Activated CD4-positive, alpha-beta T cell treated with anti-CD3 and anti-CD28 coated beads, Interleukin-2, amount 50 U/mL, for 4 hours (primary cell): ENCODE data around the gene BNIP3.

ENCODE experiments used
- DNase-seq, 2 experiments: peaks; one replicate each; pipeline ENCODE4 v3.0.0-alpha.2; 2020

The BNIP3 gene, protein sequence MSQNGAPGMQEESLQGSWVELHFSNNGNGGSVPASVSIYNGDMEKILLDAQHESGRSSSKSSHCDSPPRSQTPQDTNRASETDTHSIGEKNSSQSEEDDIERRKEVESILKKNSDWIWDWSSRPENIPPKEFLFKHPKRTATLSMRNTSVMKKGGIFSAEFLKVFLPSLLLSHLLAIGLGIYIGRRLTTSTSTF

DNA sequence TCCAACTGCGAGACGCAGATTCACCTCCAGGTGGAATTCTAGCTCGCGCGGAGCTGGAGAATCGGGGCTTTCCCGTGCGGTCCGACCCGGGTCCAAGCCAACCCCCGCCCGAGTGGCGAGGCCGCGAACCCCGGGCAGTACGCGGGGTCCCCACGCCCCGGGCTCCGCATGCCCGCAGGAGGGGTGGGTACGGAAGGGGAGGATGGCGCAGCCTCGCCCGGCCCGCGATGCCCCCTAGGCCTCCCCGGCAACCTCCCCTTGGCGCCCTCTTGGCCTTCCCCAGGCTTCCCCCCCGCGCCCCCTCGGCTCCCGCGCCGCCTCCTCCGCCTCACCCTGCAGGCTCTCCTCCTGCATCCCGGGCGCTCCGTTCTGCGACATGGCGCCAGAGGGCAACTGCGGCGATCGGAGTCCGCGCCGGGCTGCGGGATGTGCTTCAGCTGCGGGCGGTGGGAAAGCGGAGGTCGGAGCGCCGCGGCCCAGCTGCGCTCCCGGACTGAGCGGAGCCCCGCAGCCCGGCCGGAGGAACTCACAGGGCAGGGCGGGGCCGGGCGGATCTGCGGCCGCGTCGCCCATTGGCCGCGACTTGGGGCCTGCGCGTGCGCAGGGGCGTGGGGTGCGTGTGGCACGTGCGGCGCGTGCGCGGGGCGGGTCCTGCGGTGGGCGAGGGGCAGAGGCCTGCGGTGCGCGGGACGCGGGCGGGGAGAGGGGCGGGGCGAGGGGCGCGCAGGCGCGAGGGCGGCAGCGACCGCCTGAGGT is at the start of gene BNIP3:
TSS of gene BNIP3 (minus strand) at position 495 of the 756 bp plus-strand sequence. CDS start at position 378, 117 bp downstream.
- peak; percentile 89 to 90 for DNase-seq

DNA sequence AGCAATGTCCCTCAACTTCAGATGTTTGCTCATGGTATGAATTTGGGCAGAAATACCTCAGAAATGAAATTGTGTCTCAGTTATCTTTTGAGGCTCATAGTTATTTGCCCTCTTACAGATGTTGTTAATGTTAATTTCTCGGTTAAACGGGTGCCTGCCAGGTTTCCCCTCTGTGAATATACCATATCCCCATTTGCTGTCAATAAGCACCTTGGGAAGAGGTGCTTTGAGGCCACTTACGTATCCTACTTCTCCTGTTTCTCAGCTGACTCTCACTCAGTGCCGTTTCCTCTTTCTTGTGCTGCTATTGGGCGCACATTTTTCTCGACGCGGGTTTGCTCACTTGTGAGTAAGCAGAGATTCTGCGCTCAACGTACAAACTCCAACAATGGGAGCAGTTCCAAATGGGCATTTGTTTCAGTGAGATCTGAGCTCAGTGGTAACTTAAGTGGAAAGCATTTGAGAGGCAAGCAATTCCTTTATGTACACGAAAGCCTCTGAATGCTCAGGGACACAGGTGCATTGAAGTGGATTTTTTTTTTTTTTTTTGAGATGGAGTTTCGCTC is 49.3 kb upstream of the BNIP3 start:
- DNase-seq = no peak

DNA sequence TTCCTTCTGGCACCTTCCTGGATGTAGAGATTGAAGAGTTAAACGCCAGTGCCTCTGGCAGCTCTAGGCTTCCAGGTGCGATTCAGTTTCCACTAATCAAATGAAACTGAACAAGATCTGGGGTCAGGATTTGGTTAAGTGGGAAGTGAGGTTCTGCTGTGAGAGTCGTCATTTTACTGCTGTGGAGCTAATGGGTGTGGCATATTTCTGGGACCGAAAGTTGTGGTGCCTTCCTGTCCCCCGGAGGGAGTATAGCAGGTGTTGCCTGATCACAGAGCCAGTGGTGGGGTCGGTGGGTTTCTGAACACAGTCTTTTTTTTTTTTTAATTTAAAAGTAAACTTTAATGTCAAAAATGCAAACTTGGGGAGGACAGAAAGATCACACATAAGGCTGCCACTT is 47.0 kb upstream of the BNIP3 start:
- no peak for DNase-seq

DNA sequence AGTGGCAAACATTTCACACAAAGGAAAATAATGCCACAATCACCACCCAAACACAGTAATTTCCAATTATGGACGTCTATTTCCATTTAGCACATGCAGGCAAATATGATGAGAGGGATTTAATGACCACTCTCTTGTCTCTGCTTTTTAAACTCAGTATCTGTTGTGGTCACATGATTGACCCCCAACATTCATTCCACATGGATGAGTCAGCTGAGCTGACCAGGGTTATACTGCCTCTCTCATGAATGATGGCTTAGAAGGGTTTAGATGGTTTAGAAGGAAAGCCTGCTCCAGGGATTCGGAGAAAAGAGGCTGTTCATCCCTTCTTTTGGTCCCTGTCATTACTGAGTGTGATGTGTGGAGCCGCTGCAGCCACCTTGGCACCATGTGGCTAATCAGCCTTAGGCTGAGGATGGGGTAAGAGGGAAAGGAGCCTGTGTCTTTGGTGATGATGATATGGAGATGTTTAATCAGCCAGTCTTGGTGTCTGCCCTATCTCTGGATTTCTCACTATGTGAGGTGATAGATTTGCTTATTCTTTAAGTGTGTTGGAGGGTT is 45.8 kb upstream of the BNIP3 start:
- DNase-seq = no peak

DNA sequence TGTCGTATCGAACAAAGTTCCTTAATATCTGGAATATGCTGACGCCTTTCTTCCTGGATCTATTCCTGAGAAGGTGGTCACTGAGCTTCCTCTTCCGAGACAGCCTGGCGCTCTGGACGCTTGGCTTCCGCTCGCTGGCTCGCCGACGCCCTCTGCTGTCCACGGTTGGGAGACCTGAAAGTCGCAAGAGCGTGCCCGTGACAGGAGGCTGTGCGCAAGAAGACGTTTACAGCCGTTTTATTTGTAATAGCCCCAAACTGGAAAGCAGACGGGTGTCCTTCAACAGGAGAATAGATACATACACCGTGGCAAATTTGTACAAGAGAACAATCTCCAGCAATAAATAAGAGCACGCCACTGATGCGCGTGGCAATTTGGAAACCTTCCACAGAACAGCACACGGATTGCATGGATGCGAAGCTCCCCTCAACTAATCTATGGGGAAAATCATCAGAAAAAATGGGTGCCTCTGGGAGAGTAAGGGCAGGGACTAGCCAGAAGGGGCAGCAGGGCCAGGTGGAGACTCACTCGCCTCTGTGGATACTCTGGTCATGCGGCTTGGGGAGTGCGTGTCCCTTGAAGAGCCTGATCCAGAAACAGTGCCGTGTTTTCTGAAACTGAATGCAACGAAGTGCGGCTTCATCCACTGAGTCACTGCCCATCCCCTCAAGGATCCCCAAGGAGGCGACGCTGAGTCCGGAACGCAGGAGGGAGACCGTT is 41.5 kb upstream of the BNIP3 start:
- DNase-seq = peak; percentile 73 to 78

DNA sequence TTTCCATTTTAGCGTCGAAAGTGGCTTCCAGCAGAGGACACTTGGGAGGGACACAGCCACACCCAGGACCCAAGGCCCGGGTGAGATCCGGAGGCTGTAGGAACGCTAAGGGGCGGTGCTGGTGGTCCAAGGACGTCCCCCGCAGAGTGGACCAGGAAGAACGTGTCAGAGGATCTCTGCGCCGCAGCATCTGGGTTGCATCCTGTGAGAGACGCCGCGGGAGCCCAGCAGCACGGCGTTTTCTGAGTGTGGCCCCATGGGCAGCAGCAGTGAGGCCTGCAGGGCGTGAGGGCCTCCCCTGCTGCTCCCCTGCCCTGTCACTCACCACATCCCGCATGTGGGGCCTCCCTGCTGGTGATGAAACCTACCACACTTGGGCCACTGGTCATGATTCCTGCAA is 40.5 kb upstream of the BNIP3 start:
- DNase-seq = no peak

DNA sequence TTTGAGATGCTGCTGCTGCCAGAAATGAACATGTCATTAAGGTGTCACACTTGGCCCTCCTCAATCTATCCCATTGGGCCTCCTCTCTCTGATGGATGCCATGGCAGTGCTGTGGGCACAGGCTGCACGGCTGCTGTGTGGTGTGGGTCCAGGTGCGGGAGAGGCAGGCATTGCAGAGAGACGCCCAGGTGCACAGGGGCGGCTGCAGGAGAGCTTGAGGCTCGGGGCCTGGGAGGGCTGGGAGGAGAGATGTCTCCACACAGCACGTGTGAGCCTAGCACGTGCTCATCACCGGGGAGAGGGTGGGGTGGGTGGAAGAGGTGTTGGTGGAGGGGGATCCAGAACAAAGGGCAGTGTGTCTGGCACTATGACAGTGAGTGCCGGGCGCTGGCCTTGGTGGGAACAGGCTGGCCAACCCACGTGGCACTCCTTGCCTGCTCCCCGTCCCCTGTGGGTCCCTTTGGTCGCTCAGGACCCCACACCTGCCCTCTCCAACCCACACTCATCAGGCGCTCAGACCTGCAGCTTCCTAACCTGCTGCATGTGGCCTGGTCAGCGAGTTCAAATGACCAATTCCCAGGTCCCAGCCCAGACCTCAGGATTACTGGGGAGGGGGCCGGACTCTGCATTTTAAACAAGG is 39.9 kb upstream of the BNIP3 start:
- DNase-seq = no peak

DNA sequence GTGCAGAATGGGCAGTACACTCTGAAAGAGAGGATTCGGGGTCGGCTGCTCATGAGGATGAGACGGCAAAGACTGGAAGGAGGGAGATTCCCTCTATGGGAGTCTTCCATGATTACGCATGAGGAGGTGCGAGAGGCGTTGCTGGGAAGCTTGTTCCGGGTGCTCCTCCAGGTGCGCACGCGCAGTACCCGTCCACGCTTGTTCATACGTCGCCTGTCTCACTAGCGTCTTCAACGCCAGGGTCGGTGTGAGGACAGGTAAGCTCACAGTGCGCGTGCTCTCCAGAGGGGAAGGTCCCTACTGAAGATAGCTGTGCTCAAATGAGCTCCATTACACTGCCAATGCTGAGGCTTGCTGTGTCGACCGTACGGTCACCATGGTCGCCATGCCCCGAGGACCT is 39.3 kb upstream of the BNIP3 start:
- DNase-seq = no peak

DNA sequence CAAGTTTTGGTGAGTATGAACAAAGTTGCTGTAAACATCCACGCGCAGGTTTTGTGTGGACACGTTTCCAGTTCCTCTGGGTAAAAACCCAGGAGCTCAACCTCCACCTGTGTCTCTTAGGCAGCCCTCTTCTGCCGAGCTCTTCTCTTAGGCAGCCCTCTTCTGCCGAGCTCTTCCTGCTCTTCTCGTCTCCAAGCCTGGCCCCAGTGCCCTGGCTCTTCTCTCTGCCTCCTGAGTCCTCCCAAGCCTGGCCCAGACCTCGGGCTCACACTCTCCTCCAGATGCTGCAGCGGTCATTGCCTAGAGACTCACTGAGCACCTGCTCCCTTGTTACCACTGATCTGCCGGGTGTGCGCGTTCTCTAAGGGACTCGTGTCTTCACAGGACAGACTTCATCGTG is 38.7 kb upstream of the BNIP3 start:
- no peak for DNase-seq

DNA sequence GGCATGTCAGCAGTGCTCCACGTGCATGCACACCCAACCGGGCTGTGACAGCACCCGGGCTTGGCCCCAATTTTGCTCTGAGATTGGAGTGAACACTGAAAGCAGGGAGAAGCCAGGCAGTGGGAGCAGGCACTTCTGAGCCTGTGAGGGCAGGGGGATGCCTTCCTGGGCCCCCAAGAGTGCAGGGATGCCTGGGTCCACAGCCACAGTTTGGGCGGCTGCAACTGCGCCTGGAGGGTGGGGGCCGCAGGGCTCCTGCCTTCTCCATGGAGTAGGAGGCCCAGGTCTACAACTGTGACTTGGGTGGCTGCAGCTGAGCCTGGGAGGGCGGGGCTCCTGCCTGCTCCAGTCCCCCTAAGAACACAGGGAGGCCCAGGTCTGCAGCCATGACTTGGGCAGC is 37.6 kb upstream of the BNIP3 start:
- no peak for DNase-seq

DNA sequence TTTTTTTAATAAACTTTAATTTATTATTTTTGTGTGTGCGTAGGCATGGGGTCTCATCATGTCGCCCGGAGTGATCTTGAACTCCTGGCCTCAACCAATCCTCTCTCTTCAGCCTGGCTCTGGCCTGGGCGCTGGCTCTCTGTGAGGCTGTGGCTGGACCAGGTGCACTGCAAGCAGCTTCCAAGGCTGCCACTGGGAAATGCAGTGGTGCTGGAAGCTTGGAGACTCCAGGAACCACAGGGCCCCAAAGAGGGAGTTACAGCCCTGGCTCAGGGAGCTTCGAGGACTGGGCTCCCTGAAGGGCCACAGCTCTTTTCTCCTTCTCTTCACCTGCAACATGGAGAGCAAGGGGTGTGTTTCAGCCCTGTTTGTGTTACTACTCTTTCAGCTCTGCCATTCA is 36.7 kb upstream of the BNIP3 start:
- DNase-seq = no peak

DNA sequence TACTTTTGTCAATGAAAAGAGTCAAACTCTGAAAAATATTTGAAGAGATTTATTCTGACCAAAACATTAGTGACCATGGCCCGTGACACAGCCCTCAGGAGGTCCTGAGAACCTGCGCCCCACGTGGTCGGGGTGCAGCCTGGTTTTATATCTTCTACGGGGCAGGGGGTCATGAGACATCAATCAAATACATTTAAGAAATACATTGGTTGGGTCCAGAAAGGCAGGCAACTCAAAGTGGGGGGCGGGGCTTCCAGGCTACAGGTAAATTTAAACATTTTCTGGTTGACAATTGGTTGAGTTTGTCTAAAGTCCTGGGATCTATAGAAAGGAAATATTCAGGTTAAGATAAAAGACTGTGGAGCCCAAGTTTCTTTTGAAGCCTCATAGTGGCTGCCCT is 34.8 kb upstream of the BNIP3 start:
- no peak for DNase-seq

DNA sequence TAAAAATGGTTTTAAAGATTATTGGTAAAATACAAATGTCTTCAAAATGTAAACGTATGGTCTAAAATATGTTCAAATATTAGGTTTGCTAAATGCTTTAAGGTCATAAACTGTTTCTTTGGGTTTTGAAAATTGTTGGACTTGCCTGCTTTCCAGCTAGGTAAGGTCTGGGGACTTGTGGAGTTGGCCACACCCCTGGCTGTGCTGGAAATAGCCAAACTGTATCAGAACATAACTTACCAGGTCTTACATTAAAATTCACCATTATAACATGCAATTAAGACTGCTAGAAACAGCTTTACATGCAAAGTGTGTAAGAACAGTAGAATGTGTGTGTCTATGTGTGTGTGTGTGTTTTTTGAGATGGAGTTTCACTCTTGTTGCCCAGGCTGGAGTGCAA is 29.7 kb upstream of the BNIP3 start:
- DNase-seq = no peak

DNA sequence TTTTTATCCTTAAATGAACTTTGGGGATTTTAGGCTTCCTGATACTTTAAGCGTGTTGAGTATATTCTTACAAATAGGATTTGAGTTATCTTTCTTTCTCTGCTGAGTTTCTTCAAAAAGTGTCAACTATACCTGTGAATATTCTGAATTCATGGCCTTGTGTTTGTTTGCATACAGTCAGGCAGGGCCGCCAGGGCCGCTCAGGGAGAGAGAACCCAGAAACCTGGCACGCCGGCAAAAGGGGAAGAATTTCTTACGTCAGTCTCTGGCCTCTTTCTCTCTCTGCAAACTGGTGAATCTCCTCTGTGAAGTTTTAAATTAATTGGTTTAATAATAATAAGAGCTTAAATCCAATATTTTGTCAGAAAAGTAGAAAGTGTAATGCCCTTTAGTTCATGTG is 29.3 kb upstream of the BNIP3 start:
- DNase-seq = no peak

DNA sequence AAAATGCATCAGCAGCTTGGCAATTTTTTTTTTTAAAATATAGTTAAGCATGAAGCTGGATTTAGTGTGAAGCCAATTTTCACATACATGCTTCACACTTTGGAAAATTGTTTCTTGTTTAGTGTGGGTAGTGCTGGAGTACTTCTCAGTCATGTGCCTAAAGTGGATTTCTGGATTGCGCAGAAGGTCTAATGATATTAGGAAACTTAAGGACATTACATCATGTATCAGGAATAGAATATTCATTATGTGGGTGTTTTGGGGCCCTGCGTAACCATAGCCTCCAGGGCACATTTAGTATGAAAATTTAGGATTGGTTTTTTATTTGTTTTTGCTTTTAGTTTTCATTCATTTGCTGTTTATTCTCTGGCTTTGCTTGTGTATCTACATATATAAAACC is 28.8 kb upstream of the BNIP3 start:
- no peak for DNase-seq

DNA sequence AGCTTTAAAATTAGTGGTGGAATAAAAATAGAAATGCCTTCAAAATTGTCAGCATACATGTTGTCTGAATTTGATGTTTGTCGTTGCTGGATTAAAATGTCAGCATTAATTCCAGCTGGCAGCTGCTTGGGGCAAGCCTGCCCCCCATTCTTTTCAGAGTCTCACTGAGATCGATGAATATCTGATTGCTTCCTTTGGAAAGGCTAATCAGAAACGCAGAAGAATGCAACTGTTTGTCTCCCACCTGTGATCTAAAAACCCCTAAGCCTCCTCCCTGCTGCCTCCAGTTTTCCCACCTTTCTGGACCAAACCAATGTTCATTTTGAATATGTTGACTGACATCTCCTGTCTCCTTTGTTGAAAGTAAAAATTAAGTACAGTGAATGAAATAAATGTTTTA is 27.9 kb upstream of the BNIP3 start:
- no peak for DNase-seq

DNA sequence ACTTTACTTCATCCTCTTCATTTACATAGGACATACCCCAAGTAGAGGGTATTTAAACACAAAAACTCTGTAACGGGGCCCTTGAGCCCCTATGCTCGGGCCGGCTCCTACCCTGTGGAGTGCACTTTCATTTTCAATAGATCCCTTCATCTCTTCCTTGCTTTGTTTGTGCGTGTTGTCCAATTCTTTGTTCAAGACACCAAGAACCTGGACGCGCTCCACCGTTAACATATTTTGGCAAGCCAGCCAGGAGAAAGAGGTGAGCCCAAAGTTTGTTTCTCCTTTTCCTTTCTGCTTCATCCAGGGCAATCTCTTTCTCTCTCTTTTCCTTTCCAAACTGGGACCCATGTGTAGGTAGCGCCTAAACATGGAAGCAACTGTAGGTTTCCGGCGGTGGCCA is 26.0 kb upstream of the BNIP3 start:
- DNase-seq = no peak

DNA sequence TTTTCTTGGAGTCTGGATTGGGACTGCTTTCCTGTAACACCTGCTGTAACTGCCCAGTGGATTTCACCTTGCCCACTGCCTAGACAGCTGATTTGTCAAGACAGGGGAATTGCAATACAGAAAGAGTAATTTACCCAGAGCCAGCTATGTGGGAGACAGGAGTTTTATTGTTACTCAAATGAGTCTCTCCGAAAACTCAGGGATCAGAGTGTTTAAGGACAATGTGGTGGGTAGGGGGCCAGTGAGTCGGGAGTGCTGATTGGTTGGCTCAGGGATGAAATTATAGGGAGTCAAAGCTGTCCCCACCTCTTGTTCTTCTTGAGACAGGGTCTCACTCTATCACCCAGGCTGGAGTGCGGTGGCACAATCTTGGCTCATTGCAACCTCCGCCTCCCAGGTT is 25.2 kb upstream of the BNIP3 start:
- DNase-seq = no peak

DNA sequence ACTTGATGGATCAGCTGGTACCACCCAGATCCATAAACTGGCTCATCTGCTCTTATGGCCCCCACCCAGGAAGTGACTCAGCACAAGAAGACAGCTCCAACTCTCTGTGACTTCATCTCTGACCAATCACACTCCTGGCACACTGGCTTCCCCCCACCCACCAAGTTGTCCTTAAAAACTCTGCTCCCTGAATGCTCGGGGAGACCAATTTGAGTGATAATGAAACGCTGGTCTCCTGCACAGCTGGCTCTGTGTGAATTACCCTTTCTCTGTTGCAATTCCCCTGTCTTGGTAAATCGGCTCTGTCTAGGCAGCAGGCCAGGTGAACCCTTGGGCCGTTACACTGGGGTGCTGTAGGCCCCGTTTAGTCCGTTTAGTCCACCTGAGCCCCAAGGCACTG is 23.4 kb upstream of the BNIP3 start:
- DNase-seq = no peak

DNA sequence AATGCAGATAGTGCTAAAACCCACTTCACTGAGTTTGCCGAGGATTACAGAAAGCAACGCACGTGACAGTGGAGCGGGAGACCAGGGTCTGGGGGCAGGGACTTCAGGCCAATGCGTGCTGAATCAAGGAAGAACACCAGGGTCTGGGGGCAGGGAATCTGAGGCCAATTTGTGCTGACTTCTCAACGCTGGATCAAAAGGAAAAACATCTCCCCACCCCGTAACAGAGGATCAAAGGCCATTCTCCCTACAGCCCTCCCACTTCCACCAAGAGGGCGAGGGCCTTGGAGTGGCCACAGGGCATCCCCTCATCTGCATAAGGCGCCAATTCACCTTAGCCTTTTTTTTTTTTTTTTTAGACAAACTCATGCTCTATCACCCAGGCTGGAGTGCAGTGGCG is 22.3 kb upstream of the BNIP3 start:
- no peak for DNase-seq

DNA sequence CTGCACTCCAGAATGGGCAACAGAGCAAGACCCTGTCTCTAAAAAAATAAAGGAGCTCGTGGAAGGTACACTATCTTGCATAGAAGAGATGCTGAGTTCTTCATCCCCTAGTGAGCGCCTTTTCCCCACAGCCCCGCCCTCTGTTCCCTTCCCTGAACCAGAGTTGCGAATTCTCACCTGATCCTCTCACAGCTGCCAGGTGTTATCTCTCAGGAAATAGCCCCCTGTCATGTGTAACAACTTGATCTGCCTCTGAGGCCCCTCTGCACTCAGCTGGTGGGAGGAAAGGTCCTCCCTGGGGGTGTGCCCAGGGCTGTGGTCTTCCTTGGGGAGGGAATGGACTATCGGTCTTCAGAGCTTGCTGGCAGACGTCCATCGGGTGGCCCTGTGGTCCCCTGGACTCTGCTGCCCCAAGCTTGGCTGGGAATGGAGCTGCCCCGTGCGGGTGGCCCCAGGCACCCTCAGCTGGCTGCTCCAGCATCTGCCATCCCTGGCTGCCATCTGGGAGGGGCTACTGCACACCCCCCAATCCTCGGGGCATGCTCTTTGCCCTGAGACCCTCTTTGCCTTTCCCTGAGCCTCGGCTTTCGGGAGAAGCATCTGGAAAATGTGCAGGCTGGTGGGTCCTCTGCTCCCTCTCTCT is 21.7 kb upstream of the BNIP3 start:
- DNase-seq = no peak

DNA sequence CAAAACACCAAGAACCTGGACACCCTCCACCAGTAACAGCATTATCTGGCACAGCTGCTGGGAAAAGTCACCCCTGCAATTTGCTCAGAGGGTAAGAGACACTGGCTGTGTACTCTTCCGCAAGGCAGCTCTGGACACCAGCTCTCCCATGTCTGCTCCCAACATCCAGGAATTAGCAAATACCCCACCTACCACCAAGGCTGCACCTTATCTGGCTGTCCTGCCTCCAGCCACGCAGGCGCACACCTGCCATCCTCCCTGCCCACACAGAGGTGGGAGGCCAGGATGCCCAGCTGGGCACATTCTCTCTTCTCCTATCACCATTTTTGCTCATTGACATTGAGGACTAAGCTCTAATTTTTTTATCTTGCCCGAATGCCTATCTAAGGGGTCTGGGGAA is 20.3 kb upstream of the BNIP3 start:
- no peak for DNase-seq
